CD4-positive, alpha-beta T cell treated with Interleukin-6 at 100 ng/mL for 8 hours (primary cell): ENCODE data around the gene ASGR1.

Experiments used
- DNase-seq: peaks from one replicate; pipeline ENCODE4 v3.0.0-alpha.2; 2020; ENCODE audit warnings: mixed read lengths, low spot score

ASGR1 gene

GRCh38 chr17:7123844-7124243 lies 55.3 kb downstream of the ASGR1 start:
- DNase-seq = no peak
